Lower leg skin (tissue), 3 donors: ENCODE data around the gene RIN1.

Experiments used
- POLR2A ChIP-seq, 2 donors: fragments of 450-650 bp; IDR thresholded peaks; one replicate each; pipeline ENCODE4 v1.6.1; 2016 to 2017; ENCODE audit warnings: antibody characterized with exemption in 2 of 2, mild to moderate bottlenecking in 1 of 2, moderate library complexity in 1 of 2
- TF ChIP-seq, protein P1 (sequence below), 3 donors: fragments of 450-650 bp; IDR thresholded peaks; one replicate each; pipeline ENCODE4 v1.5.1; 2016; ENCODE audit warnings: antibody characterized with exemption in 3 of 3, mild to moderate bottlenecking in 3 of 3, moderate library complexity in 2 of 3

DNA sequence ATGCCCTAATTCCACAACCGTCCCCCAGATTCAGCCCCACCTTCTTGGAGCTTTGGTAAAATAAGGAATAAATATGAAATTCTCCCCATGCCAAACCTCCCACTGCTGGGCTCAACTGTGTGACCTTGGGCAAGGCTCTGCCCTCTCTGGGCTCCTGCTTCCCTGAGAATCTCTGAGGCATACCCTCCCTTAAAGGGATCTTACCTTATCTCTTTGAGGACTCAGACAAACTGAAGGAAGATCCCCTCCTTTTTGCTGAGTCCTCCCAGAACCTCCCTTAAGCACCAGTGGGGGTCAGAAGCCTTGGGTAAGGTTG is 22.1 kb downstream of the RIN1 start:
- TF ChIP-seq, protein P1, sequence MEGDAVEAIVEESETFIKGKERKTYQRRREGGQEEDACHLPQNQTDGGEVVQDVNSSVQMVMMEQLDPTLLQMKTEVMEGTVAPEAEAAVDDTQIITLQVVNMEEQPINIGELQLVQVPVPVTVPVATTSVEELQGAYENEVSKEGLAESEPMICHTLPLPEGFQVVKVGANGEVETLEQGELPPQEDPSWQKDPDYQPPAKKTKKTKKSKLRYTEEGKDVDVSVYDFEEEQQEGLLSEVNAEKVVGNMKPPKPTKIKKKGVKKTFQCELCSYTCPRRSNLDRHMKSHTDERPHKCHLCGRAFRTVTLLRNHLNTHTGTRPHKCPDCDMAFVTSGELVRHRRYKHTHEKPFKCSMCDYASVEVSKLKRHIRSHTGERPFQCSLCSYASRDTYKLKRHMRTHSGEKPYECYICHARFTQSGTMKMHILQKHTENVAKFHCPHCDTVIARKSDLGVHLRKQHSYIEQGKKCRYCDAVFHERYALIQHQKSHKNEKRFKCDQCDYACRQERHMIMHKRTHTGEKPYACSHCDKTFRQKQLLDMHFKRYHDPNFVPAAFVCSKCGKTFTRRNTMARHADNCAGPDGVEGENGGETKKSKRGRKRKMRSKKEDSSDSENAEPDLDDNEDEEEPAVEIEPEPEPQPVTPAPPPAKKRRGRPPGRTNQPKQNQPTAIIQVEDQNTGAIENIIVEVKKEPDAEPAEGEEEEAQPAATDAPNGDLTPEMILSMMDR (IDR thresholded peaks at IDR 0.05): no peak
- no peak for TF ChIP-seq POLR2A (IDR thresholded peaks at IDR 0.05)
